NCI-H187 (cell line): Measurements from ENCODE around the gene PPT1.

Source experiments
- DNase-seq, 2 experiments: peaks; one replicate each; lab custom pipeline; 2025; lab: John Stamatoyannopoulos, UW

PPT1 gene

GRCh38 chr1:40096977-40097782 lies at the start of gene PPT1:
Gene PPT1, minus strand, starts transcription at chr1:40097252. Its CDS starts 14 bp downstream, at chr1:40097238.
- peak; percentile 50 to 70 for DNase-seq

GRCh38 chr1:40143891-40144575 lies 47.0 kb upstream of the PPT1 start:
- peak in 1 of 2 experiments; percentile 41 for DNase-seq

DNA sequence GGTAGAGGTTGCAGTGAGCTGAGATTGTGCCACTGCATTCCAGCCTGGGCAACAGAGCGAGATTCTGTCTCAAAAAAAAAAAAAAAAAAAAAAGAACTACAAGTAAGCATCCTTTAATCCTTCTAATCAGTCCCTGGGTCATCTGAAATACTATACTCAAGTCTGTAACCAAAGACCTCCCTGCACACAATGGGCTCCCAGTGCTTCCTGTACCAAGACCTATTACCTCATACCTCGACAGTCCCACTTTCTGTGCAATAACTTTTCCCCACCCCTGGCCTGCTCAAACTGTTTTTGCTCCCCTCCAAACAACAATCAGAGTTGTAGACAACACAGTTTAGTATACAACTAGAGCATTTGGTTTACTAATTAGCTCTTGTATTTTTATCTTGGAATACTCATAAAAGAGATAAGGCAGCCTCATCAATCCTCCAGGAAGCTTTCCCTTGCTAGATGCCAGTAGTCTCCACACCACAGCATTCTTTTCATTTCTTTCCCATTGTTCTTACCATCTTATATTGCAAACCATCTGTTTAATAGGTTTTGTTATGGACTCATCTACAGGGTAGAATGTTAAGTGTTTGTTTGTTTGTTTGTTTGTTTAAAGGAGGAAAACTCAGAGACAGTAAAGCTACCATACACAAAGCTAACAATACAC lies 45.0 kb upstream of the PPT1 start:
- DNase-seq, result no peak

DNA sequence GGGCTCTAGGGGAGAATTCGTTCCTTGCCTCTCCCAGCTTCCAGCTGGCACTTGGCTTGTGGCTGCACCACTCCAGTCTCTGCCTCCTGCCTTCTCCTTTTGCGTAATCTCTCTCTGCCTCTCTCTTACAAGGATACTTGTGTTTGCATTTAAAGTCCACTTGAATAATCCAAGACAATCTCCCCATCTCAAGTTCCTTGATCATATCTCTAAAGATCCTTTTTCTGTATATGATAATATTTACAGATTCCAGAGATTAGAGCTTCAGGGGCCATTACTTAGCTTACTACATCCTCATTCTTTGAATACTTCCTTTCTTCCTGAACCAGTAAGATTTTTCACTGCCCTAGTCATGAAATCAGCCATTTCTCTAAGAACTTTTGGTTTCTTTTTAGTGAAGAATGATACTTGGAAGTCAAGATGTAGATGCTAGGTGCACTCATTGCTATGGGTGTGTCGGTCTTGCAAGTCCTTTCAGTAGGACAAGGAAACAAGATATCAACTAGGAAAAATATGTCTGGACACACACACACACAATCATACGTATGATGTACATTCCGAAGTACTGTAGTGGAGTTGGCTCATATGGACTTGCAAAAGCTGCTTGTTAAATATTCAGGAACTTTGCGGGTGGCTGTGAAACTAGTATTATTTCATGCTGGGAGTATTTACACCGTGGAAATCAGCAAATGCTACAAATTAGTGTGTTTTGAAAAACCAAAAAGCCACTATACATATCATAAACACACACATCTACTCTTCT lies 43.3 kb upstream of the PPT1 start:
- DNase-seq, result no peak

- no peak for DNase-seq
Observed at GRCh38 chr1:40133839-40134238, 36.8 kb upstream of the PPT1 start.

- DNase-seq, result no peak
Observed at GRCh38 chr1:40133312-40133665, 36.2 kb upstream of the PPT1 start.

DNA sequence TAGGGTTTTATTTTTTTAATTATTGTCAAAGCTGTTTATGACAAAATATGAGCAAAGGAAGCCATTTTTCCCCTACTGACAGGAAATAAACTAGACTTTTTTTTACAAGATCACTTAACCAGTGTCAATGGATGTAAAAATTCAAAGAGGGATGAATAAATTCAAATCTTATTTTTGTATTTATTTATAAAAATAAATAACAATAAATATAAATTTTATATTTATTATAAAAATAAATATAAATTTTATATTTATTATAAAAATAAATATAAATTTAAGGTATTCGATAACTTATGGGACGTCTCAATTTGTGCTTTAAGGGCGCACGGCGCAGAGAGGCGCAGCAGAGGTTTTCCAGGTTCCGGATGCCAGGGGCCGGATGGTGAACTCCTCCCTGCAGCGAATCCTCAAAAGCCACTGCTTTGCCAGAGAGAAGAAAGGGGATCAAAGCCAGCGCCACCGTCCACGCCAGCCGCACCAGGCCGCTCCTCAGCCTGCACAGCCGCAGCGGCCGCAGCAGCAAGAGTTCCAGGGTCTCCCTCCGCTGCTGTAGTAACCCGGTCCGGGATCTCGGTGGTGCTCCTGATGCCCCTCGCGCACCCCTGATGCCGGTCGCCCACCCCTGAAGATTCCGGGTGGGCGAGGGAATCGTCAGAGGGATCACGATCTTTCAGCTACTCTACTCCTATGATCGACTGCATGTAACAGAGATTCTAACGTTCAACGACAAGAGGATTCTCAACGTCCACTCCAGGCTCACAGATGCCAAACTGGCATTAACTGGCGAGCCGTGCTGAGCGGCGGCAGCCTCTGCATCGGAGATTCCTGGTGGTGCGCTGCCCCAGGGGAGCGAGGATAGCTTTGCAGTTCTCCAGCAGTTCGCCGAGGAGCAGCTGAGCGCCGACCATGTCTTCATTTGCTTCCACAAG lies 35.6 kb upstream of the PPT1 start:
- no peak for DNase-seq

DNA sequence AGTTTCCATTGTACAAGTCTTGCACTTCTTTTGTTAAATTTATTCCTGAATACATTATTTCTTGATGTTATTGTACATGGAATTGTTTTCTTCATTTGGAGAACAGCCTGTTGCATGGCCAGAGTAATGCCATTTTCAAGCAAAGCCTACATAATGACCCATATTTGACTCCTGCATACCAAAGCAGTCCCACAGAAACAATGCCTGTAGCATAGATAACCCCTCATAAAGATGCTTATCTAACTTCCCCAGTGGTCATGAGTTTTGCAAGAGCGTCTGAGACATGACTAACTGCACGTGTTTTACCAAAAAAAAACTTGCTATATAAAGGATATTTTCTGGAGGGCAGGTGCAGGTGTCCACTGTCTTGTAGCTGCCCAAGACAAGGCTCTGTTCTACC lies 33.8 kb upstream of the PPT1 start:
- no peak for DNase-seq

GRCh38 chr1:40122855-40123254 lies 25.8 kb upstream of the PPT1 start:
- DNase-seq, result no peak

DNA sequence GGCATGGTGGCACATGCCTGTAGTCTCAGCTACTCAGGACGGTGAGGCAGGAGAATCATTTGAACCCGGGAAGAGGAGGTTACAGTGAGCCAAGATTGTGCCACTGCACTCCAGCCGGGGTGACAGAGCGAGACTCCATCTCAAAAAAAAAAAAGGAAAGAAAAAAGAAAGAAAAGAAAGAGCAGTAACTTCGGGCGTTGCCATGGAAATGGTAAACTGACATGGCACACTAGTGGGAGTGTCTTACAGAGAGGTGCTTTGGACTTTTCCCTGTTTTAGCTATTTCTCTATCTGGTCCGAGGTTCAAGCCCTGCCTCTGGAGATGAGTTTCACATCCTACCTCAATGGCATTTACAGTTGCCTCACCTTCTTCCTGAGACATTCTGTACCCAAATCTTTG lies 23.1 kb upstream of the PPT1 start:
- no peak for DNase-seq

- DNase-seq, result no peak
Observed at GRCh38 chr1:40114400-40114799, 17.3 kb upstream of the PPT1 start.

GRCh38 chr1:40110389-40110788 lies 13.3 kb upstream of the PPT1 start:
- no peak for DNase-seq

GRCh38 chr1:40107290-40107959 lies 10.4 kb upstream of the PPT1 start:
- no peak for DNase-seq

GRCh38 chr1:40105028-40105427 lies 8.0 kb upstream of the PPT1 start:
- no peak for DNase-seq

DNA sequence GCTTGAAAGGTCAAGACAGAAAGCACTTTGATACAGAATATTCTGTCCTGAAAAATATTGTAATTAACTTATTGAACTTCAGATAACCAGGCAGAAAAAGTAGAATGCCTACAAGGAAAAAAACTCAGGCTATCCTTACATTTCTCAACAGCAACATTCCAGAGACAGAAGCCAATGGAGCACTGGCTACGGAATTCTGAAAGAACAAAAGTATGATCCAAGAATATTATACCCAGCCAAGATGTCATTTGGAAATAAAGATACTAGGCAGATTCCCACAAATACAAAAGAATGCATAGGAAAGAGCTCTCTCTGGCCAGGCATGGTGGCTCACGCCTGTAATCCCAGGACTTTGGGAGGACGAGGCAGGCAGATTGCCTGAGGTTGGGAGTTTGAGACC lies 5.8 kb upstream of the PPT1 start:
- DNase-seq, result no peak

- no peak for DNase-seq
Observed at GRCh38 chr1:40102038-40102437, 5.0 kb upstream of the PPT1 start.

DNA sequence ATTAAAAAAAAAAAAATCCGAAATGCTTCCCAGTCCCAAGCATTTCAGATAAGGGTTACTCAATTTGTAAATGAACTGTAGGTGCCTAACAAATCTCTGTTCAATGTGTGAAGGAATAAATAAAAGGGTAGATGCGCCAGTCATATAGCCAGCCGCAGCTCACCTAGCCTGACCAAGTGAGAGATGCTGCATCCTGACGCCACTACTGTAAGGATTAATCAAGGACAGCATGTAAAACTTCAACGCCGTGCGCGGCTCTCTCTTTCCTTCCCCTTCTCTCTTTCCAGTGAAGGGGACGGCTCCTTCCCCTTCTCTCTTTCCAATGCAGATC lies 441 bp downstream of the PPT1 start:
- DNase-seq, result no peak

- no peak for DNase-seq
Observed at GRCh38 chr1:40095806-40096205, 1.2 kb downstream of the PPT1 start.

GRCh38 chr1:40094466-40095110 lies 2.5 kb downstream of the PPT1 start:
- DNase-seq, result no peak
